GM12878 (cell line): ENCODE data around the gene NAV2. TPM values are rescaled to one million over a fixed set of nuclear protein-coding genes. Genes with fewer than 3 reads are reported as not detected.

ENCODE experiments used
- ATAC-seq: fragments of 200-7000 bp; cut with Tn5 transposase; 3 replicates; pipeline ENCODE4 v1.9.1; 2020; ENCODE audit warnings: mild to moderate bottlenecking, moderate library complexity
- BruUV-seq: library from RNA; stranded (reverse); fragments of 400-500 nt; replicated peaks from 2 replicates; lab custom pipeline; 2021; lab: Mats Ljungman, UMichigan
- CTCF ChIA-PET: fragments of 300-600 bp; sonication (Branson Sonifier 250); formaldehyde crosslinking; extraction: SDS; loops from one replicate; lab custom pipeline; 2021; ENCODE audit warnings: inconsistent platforms; lab: Yijun Ruan, JAX
- POLR2A ChIA-PET: fragments of 350-600 bp; formaldehyde crosslinking; extraction: SDS; loops from one replicate; lab custom pipeline; 2021; ENCODE audit warnings: inconsistent platforms; lab: Charles Lee
- RAD21 ChIA-PET: fragments of 300-600 bp; sonication (Branson Sonifier 250); formaldehyde crosslinking; loops from one replicate; lab custom pipeline; 2023; ENCODE audit warnings: antibody characterized with exemption; ENCODE audit not compliant: unreplicated experiment; lab: Charles Lee
- SMC1A ChIA-PET: fragments of 300-600 bp; sonication (Branson Sonifier 250); formaldehyde crosslinking; loops from one replicate; lab custom pipeline; 2023; ENCODE audit not compliant: unreplicated experiment, uncharacterized antibody; lab: Charles Lee
- DNase-seq: peaks from one replicate; pipeline ENCODE4 v3.0.0-alpha.2; 2011; ENCODE audit warnings: low read depth, low spot score
- FAIRE-seq: peaks from 3 replicates; lab custom pipeline; 2011; peaks lifted over from hg19 to GRCh38; lab: Jason Lieb, UNC
- H2AFZ ChIP-seq: 2 replicates; pipeline ENCODE4 v1.6.0; 2011; ENCODE audit warnings: low read depth, low read length, control low read depth; ENCODE audit not compliant: control insufficient read depth
- H3K27ac ChIP-seq: 2 replicates; pipeline ENCODE4 v1.5.1; 2011; ENCODE audit warnings: control low read depth; ENCODE audit not compliant: control insufficient read depth, insufficient read depth
- H3K27me3 ChIP-seq, 2 experiments: replicated peaks in 1 of 2; 2 replicates each; pipeline versions ENCODE4 v1.6.0 to v1.6.1; 2011; ENCODE audit warnings: low read length in 1 of 2; ENCODE audit not compliant: control insufficient read depth in 2 of 2, insufficient read depth in 2 of 2
- H3K36me3 ChIP-seq, 2 experiments: 2 replicates each; pipeline ENCODE4 v1.5.1; 2011; ENCODE audit warnings: low read length in 1 of 2; ENCODE audit not compliant: control insufficient read depth in 2 of 2, insufficient read depth in 2 of 2
- H3K4me1 ChIP-seq: 2 replicates; pipeline ENCODE4 v1.6.1; 2011; ENCODE audit warnings: mild to moderate bottlenecking, low read length, moderate library complexity, mixed read lengths; ENCODE audit not compliant: control insufficient read depth, insufficient read depth
- H3K4me2 ChIP-seq: 2 replicates; pipeline ENCODE4 v1.6.0; 2011; ENCODE audit warnings: control low read depth; ENCODE audit not compliant: control insufficient read depth, insufficient read depth
- H3K4me3 ChIP-seq: fragments of 200-600 bp; sonication (generic); 2 replicates; pipeline ENCODE4 v1.5.1; 2016
- H3K79me2 ChIP-seq: 2 replicates; pipeline ENCODE4 v1.6.0; 2011; ENCODE audit warnings: low read length; ENCODE audit not compliant: control insufficient read depth, insufficient read depth
- H3K9ac ChIP-seq: 2 replicates; pipeline ENCODE4 v1.8.0; 2011; ENCODE audit warnings: low read length, control low read depth, mixed read lengths; ENCODE audit not compliant: control insufficient read depth, insufficient read depth
- H3K9me3 ChIP-seq: replicated peaks from 3 replicates; pipeline ENCODE4 v1.5.1; 2011; ENCODE audit warnings: mild to moderate bottlenecking, low read length; ENCODE audit not compliant: control insufficient read depth, insufficient read depth
- H4K20me1 ChIP-seq: 2 replicates; pipeline ENCODE4 v1.6.0; 2011; ENCODE audit not compliant: control insufficient read depth, insufficient read depth
- BCL11A ChIP-seq: IDR thresholded peaks from 2 replicates; pipeline ENCODE4 v1.6.1; 2011; ENCODE audit warnings: low read depth, low read length
- BHLHE40 ChIP-seq, 2 experiments: fragments of 450-650 bp in 1 of 2; IDR thresholded peaks; 2 replicates each; pipeline ENCODE4 v1.6.1; 2011 to 2017; ENCODE audit warnings: low read depth in 2 of 2, borderline replicate concordance in 1 of 2, improper control_type of control experiment in 1 of 2, low read length in 1 of 2, mild to moderate bottlenecking in 1 of 2
- EGR1 ChIP-seq, 2 experiments: IDR thresholded peaks; 1 replicate in 1 of 2; 2 replicates in 1 of 2; pipeline ENCODE4 v1.6.1; 2011 to 2012; ENCODE audit warnings: low read depth in 2 of 2, low read length in 2 of 2, borderline replicate concordance in 1 of 2, mild to moderate bottlenecking in 1 of 2, moderate library complexity in 1 of 2
- NR2C1 ChIP-seq: fragments of 450-650 bp; IDR thresholded peaks from 2 replicates; pipeline ENCODE4 v1.6.1; 2017; ENCODE audit warnings: antibody characterized with exemption, mild to moderate bottlenecking, moderate library complexity
- WRNIP1 ChIP-seq: IDR thresholded peaks from 2 replicates; pipeline ENCODE4 v1.6.1; 2011; ENCODE audit warnings: low read depth, low read length, improper control_type of control experiment, borderline replicate concordance
- WGBS: methylation state at CpG from one replicate; pipeline ENCODE4 v1.1.6; 2016; ENCODE audit warnings: low lambda C conversion rate; ENCODE audit not compliant: insufficient replicate concordance, insufficient coverage; ENCODE audit errors: missing lambda C conversion rate; 5-methylcytosine and 5-hydroxymethylcytosine counted together
- in situ Hi-C: fragments of 300-500 bp; cut with MboI; formaldehyde crosslinking; loops from 9 replicates; pipeline ENCODE4 v1.14.3; 2018; ENCODE audit warnings: mixed read lengths
- intact Hi-C: fragments of 100-400 bp; cut with micrococcal nuclease; formaldehyde crosslinking; loops from one replicate; pipeline ENCODE4 v1.14.2; 2022; ENCODE audit not compliant: unreplicated experiment
- polyA plus RNA-seq, 11 experiments: library from polyadenylated mRNA; depleted of rRNA in 4 of 11; unstranded in 6 of 11; stranded (reverse) in 5 of 11; fragments of >200 nt; fragmentation: Nextera tagmentation in 4 of 11; fragmentation: Illumina TruSeq in 1 of 11; extraction: Ambion mirVana in 4 of 11; extraction: Trizol in 1 of 11; gene quantifications; 1 replicate in 1 of 11; 2 replicates in 10 of 11; pipeline versions ENCODE4 v1.2.1 to v1.2.3, GENCODE V29; 2011 to 2016; ENCODE audit warnings: inconsistent platforms in 2 of 11, missing spikeins in 2 of 11, low read depth in 1 of 11
- total RNA-seq, 4 experiments: library from RNA; depleted of rRNA in 3 of 4; stranded (reverse); fragments of >200 nt in 3 of 4; fragmentation: Illumina TruSeq in 1 of 4; extraction: Trizol in 1 of 4; gene quantifications; 2 replicates each; pipeline versions ENCODE4 v1.2.1 to v1.2.3, GENCODE V29; 2013 to 2021
- TF ChIP-seq, protein P1 (sequence below): fragments of 450-650 bp; IDR thresholded peaks from 2 replicates; pipeline ENCODE4 v1.6.1; 2016; ENCODE audit warnings: mild to moderate bottlenecking
- TF ChIP-seq, protein P2 (sequence below): fragments of 450-650 bp; IDR thresholded peaks from 2 replicates; pipeline ENCODE4 v1.6.1; 2017; ENCODE audit warnings: mild to moderate bottlenecking

The NAV2 gene
- total and polyA plus RNA-seq, 10 of the 15 experiments (the other 5 are each of a cell fraction or from before 2014, with no cell fraction given): 0.35 to 6.1 (median 1.1) TPM

DNA sequence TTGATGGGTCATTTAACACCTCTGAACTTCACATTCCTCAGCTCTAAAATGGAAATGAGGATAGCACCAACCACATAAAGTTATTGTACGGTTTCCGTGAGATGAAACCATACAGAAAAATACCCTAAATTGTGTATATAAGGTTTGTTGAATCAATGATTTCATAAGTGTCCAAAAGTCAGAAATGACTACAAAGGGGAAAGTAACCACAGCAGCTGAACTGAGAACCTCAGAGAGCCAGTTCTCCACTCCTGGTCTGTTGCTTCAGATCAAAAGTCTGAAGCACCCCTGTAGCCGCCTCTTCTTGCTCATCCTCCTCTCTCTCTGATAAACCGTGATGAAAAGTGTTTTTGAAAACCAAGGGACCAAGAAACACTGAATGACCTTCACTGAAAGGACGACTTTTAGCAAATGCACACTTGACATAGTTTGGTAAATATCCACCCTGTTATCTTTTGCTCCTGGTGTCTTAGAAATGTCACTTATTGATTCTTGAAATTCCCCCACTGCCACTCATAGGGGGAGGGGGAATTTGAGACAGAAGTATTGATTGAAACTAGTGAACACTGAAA lies 194.5 kb downstream of the NAV2 start (continued):
- TF ChIP-seq BCL11A: peak; percentile 74; the same call in 1 of the 2 replicates
- TF ChIP-seq, all 136 proteins: peak for 28

DNA sequence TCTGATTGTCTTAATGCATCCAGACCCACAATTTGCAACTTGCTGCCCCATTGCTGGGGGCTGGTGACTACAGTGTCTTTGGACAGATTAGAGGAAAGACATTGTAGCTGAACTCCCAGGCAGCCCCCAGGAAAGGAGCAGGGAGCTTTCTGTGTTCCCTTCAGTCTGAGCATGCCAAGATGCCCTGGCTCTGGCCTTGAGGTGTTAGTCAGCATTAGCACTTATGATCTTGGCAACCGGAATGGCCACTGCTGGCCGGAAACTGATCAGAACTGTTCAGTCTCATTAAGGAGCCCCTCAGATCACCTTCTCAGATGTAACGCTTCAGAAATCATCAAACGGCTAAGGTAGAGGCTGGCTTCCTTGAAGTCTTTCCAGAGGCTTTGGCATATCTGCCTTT lies 195.2 kb downstream of the NAV2 start:
- Histone ChIP-seq H2AFZ (no peak overlapping the region), H3K9ac (no peak overlapping the region)
- RAD21 ChIA-PET: no interaction called here
- TF ChIP-seq, protein P1, sequence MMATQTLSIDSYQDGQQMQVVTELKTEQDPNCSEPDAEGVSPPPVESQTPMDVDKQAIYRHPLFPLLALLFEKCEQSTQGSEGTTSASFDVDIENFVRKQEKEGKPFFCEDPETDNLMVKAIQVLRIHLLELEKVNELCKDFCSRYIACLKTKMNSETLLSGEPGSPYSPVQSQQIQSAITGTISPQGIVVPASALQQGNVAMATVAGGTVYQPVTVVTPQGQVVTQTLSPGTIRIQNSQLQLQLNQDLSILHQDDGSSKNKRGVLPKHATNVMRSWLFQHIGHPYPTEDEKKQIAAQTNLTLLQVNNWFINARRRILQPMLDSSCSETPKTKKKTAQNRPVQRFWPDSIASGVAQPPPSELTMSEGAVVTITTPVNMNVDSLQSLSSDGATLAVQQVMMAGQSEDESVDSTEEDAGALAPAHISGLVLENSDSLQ: no peak
- TF ChIP-seq NR2C1: no peak
- no peak for TF ChIP-seq WRNIP1
- TF ChIP-seq, protein P2, sequence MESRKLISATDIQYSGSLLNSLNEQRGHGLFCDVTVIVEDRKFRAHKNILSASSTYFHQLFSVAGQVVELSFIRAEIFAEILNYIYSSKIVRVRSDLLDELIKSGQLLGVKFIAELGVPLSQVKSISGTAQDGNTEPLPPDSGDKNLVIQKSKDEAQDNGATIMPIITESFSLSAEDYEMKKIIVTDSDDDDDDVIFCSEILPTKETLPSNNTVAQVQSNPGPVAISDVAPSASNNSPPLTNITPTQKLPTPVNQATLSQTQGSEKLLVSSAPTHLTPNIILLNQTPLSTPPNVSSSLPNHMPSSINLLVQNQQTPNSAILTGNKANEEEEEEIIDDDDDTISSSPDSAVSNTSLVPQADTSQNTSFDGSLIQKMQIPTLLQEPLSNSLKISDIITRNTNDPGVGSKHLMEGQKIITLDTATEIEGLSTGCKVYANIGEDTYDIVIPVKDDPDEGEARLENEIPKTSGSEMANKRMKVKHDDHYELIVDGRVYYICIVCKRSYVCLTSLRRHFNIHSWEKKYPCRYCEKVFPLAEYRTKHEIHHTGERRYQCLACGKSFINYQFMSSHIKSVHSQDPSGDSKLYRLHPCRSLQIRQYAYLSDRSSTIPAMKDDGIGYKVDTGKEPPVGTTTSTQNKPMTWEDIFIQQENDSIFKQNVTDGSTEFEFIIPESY: no peak
- TF ChIP-seq BHLHE40 (IDR thresholded peaks at IDR 0.05; ENCODE audit: borderline replicate concordance in 1 of 2, low read depth in 2 of 2, low read length in 1 of 2): no peak
- no peak for TF ChIP-seq EGR1 (IDR thresholded peaks at IDR 0.05; ENCODE audit: borderline replicate concordance in 1 of 2, low read depth in 2 of 2, low read length in 2 of 2)
- TF ChIP-seq, all 136 proteins: peak for 0
- H3K4me2 ChIP-seq: no peak overlapping the region
- no peaks in the 10 kb centered on the region for H3K79me2 ChIP-seq
- POLR2A ChIA-PET: interaction anchor here (0.6 kb wide), 1 partner anchor 343 kb away, joined by 3 read pairs; no protein-coding TSS in a partner anchor
- H4K20me1 ChIP-seq: no peaks in the 10 kb centered on the region
- SMC1A ChIA-PET: interaction anchor here (0.6 to 1.4 kb wide), 4 partner anchors 55 to 314 kb away, joined by 3 to 4 read pairs (median 3); no protein-coding TSS in a partner anchor
- 83% methylated on average over 4 of the region's 4 CpGs for WGBS
- FAIRE-seq (no peak), DNase-seq (no peak), ATAC-seq (no peak)
- H3K9me3 ChIP-seq: no peaks in the 10 kb centered on the region
- intact Hi-C loops (loop anchor here (2.0 to 10.0 kb wide), 4 partner anchors 31 to 833 kb away; no protein-coding TSS in a partner anchor), in situ Hi-C loops (loop anchor here (10.0 kb wide), 2 partner anchors 593 to 833 kb away; no protein-coding TSS in a partner anchor)
- H3K4me1 ChIP-seq: no peaks in the 10 kb centered on the region
- BruUV-seq: no TSS peak
- H3K27ac ChIP-seq: no peak overlapping the region
- CTCF ChIA-PET: interaction anchor here (1.3 to 3.0 kb wide), 3 partner anchors 32 to 225 kb away, joined by 3 to 19 read pairs (median 10); no protein-coding TSS in a partner anchor
- no peaks in the 10 kb centered on the region for H3K27me3 ChIP-seq
- no peak overlapping the region for H3K4me3 ChIP-seq
- no peaks in the 10 kb centered on the region for H3K36me3 ChIP-seq
